Spinal cord (tissue), 10 donors: Measurements from ENCODE around the gene CRYL1. TPM values are rescaled to one million over a fixed set of nuclear protein-coding genes. Genes with fewer than 3 reads are reported as not detected.

Source experiments
- DNase-seq, 6 donors: peaks; one replicate each; pipeline versions ENCODE4 v3.0.0 to v3.0.0-alpha.2; 2013 to 2015; ENCODE audit warnings: low spot score in 6 of 6, low read depth in 4 of 6
- H3K27ac ChIP-seq: one replicate; pipeline ENCODE4 v1.5.1; 2013; ENCODE audit warnings: low read depth, low read length, control low read depth
- H3K27me3 ChIP-seq: one replicate; pipeline ENCODE4 v1.6.1; 2013; ENCODE audit warnings: low read length; ENCODE audit not compliant: control insufficient read depth, insufficient read depth
- H3K36me3 ChIP-seq: one replicate; pipeline ENCODE4 v1.6.1; 2013; ENCODE audit warnings: low read length; ENCODE audit not compliant: control insufficient read depth, insufficient read depth
- H3K4me1 ChIP-seq: one replicate; pipeline ENCODE4 v1.6.1; 2013; ENCODE audit warnings: low read length; ENCODE audit not compliant: control insufficient read depth, insufficient read depth
- H3K4me3 ChIP-seq: one replicate; pipeline ENCODE4 v1.5.1; 2013; ENCODE audit warnings: low read depth, low read length, control low read depth
- H3K9me3 ChIP-seq: one replicate; pipeline ENCODE4 v1.6.1; 2013; ENCODE audit warnings: low read length; ENCODE audit not compliant: control insufficient read depth, insufficient read depth
- WGBS: methylation state at CpG from one replicate; pipeline ENCODE4 v1.1.5; 2013; ENCODE audit warnings: missing lambda C conversion rate; ENCODE audit not compliant: insufficient coverage; 5-methylcytosine and 5-hydroxymethylcytosine counted together
- long read RNA-seq, 4 donors: transcript quantifications; one replicate each; lab custom pipeline, GENCODE V29; 2026
- polyA plus RNA-seq, 2 donors: library from polyadenylated mRNA; unstranded; fragments of 120-200 nt; gene quantifications; one replicate each; pipeline ENCODE4 v1.2.1, GENCODE V29; 2013; ENCODE audit not compliant: insufficient read length in 2 of 2
- total RNA-seq, 2 donors: library from RNA; depleted of rRNA in 1 of 2; stranded (reverse); fragments of 120-200 nt in 1 of 2; fragments of >200 nt in 1 of 2; gene quantifications; one replicate each; pipeline versions ENCODE4 v1.2.3 to v1.2.4, GENCODE V29; 2013 to 2014
- donor health status: healthy.

Gene CRYL1
- 10 to 100 TPM; 43.9 to 49.4 TPM for total RNA-seq
- 10 to 100 TPM; 55.7 to 60.0 TPM for polyA plus RNA-seq
- long read RNA-seq, donor 1, transcript CRYL1-201 (8 exons, 1,485 nt): major isoform, 22 of 26 reads
- long read RNA-seq, donor 1, partial matches to known transcripts: 0 of 26 reads
- long read RNA-seq, donor 1, other reads (novel, unspliced or antisense): 0 of 26 reads
- long read RNA-seq, donor 2, transcript CRYL1-201 (8 exons, 1,485 nt): major isoform, 7 of 9 reads
- long read RNA-seq, donor 2, partial matches to known transcripts: 0 of 9 reads
- long read RNA-seq, donor 2, other reads (novel, unspliced or antisense): 0 of 9 reads
- long read RNA-seq, donor 3, transcript CRYL1-201 (8 exons, 1,485 nt): major isoform, 14 of 14 reads
- long read RNA-seq, donor 3, partial matches to known transcripts: 0 of 14 reads
- long read RNA-seq, donor 3, other reads (novel, unspliced or antisense): 0 of 14 reads
- long read RNA-seq, donor 4, transcript CRYL1-201 (8 exons, 1,485 nt): major isoform, 12 of 16 reads
- long read RNA-seq, donor 4, partial matches to known transcripts: 0 of 16 reads
- long read RNA-seq, donor 4, other reads (novel, unspliced or antisense): 0 of 16 reads

- 0% methylated on average over 89 of the region's 89 CpGs for WGBS
- peak within 1 kb of the TSS; percentile 77 for H3K4me3 ChIP-seq
- peak in 5 of 6 donors; percentile 52 to 93 (median 67) for DNase-seq
These were observed at the start of gene CRYL1 for GRCh38 chr13:20525601-20526544. Gene CRYL1 (minus strand): TSS chr13:20525857. CDS start chr13:20525794, 63 bp downstream.

GRCh38 chr13:20573636-20574035 is 48.0 kb upstream of the CRYL1 start:
- Histone ChIP-seq H3K4me1 (no peaks in the 10 kb centered on the region), H3K36me3 (no peaks in the 10 kb centered on the region), H3K4me3 (no peak overlapping the region), H3K9me3 (peaks cover 5% of the 10 kb centered on the region), H3K27ac (no peak overlapping the region), H3K27me3 (no peaks in the 10 kb centered on the region)
- no CpG with 5 or more reads among the region's 2 CpGs for WGBS
- no peak for DNase-seq

More at GRCh38 chr13:20525601-20526544, at the start of gene CRYL1:
- peak within 1 kb of the TSS; percentile 88 for H3K27ac ChIP-seq
- H3K4me1 ChIP-seq: peaks cover 20% of the 10 kb centered on the region
- H3K27me3 ChIP-seq: no peaks in the 10 kb centered on the region
- no peaks in the 10 kb centered on the region for H3K9me3 ChIP-seq
- H3K36me3 ChIP-seq: no peaks in the 10 kb centered on the region

- no peak for DNase-seq
- H3K4me1 ChIP-seq: peaks cover under 1% of the 10 kb centered on the region
- no peaks in the 10 kb centered on the region for H3K27me3 ChIP-seq
- WGBS: 50% methylated on average over 1 of the region's 4 CpGs
- no peak overlapping the region for H3K27ac ChIP-seq
- H3K9me3 ChIP-seq: peaks cover 5% of the 10 kb centered on the region
- no peaks in the 10 kb centered on the region for H3K36me3 ChIP-seq
- no peak overlapping the region for H3K4me3 ChIP-seq
These were observed 47.5 kb upstream of the CRYL1 start for GRCh38 chr13:20573186-20573585.

GRCh38 chr13:20571676-20572075 is 46.0 kb upstream of the CRYL1 start:
- Histone ChIP-seq H3K4me1 (peaks cover 6% of the 10 kb centered on the region), H3K27me3 (no peaks in the 10 kb centered on the region), H3K9me3 (no peaks in the 10 kb centered on the region), H3K4me3 (no peak overlapping the region), H3K36me3 (no peaks in the 10 kb centered on the region), H3K27ac (no peak overlapping the region)
- DNase-seq: no peak

- H3K4me1 ChIP-seq: peaks cover 13% of the 10 kb centered on the region
- no peak overlapping the region for H3K4me3 ChIP-seq
- no peak for DNase-seq
- H3K27me3 ChIP-seq: no peaks in the 10 kb centered on the region
- no peak overlapping the region for H3K27ac ChIP-seq
- H3K36me3 ChIP-seq: no peaks in the 10 kb centered on the region
- no peaks in the 10 kb centered on the region for H3K9me3 ChIP-seq
- WGBS: no CpG with 5 or more reads among the region's 1 CpG
These were observed 44.9 kb upstream of the CRYL1 start for GRCh38 chr13:20570517-20570916.

GRCh38 chr13:20567881-20568528 is 42.3 kb upstream of the CRYL1 start:
- H3K27ac ChIP-seq: peak overlapping the region; percentile 97

GRCh38 chr13:20566898-20567874 is 41.5 kb upstream of the CRYL1 start, which contains the start of gene IFT88:
Gene IFT88 (plus strand): TSS chr13:20567157. CDS start chr13:20574386, 7,229 bp downstream.
- peak within 1 kb of the TSS; percentile 73 for H3K4me3 ChIP-seq
- H3K27me3 ChIP-seq: no peaks in the 10 kb centered on the region
- peak; percentile 83 to 98 (median 88) for DNase-seq
- 0% methylated on average over 58 of the region's 74 CpGs for WGBS
- no peaks in the 10 kb centered on the region for H3K36me3 ChIP-seq
- H3K27ac ChIP-seq: peak within 1 kb of the TSS; percentile 97
- peaks cover 13% of the 10 kb centered on the region for H3K4me1 ChIP-seq
- no peaks in the 10 kb centered on the region for H3K9me3 ChIP-seq

More at GRCh38 chr13:20567881-20568528, 42.3 kb upstream of the CRYL1 start:
- Histone ChIP-seq H3K36me3 (no peaks in the 10 kb centered on the region), H3K4me1 (peaks cover 13% of the 10 kb centered on the region), H3K27me3 (no peaks in the 10 kb centered on the region), H3K4me3 (peak overlapping the region; percentile 73), H3K9me3 (no peaks in the 10 kb centered on the region)
- 20% methylated on average over 1 of the region's 9 CpGs for WGBS
- DNase-seq: no peak

GRCh38 chr13:20566468-20566897 is 40.8 kb upstream of the CRYL1 start:
- Histone ChIP-seq H3K4me1 (peaks cover 13% of the 10 kb centered on the region), H3K27ac (peak overlapping the region; percentile 95), H3K27me3 (no peaks in the 10 kb centered on the region), H3K36me3 (no peaks in the 10 kb centered on the region), H3K4me3 (peak overlapping the region; percentile 73), H3K9me3 (no peaks in the 10 kb centered on the region)
- peak in 2 of 6 donors; percentile 6 to 72 for DNase-seq
- WGBS: 3% methylated on average over 13 of the region's 21 CpGs
